Fibroblast of skin of scalp (primary cell): ENCODE data around the gene GMDS.

Source experiments
- DNase-seq: peaks from one replicate; pipeline ENCODE4 v3.0.0-alpha.2; 2013

Gene GMDS

GRCh38 chr6:1795910-1796309 lies 449.5 kb downstream of the GMDS start:
- DNase-seq: no peak

- no peak for DNase-seq
These were observed 452.4 kb downstream of the GMDS start for GRCh38 chr6:1792989-1793388.

GRCh38 chr6:1790684-1791083 lies 454.7 kb downstream of the GMDS start:
- no peak for DNase-seq

- DNase-seq: peak; percentile 23
These were observed 456.3 kb downstream of the GMDS start for GRCh38 chr6:1789092-1789491.

- peak; percentile 34 for DNase-seq
These were observed 457.5 kb downstream of the GMDS start for GRCh38 chr6:1787894-1788293.

GRCh38 chr6:1786455-1787453 lies 458.7 kb downstream of the GMDS start:
- DNase-seq: no peak

GRCh38 chr6:1784422-1784884 lies 461.0 kb downstream of the GMDS start:
- no peak for DNase-seq

- DNase-seq: no peak
These were observed 463.6 kb downstream of the GMDS start for GRCh38 chr6:1781817-1782184.

- DNase-seq: peak; percentile 47
These were observed 464.1 kb downstream of the GMDS start for GRCh38 chr6:1781152-1781816.

- DNase-seq: no peak
These were observed 465.0 kb downstream of the GMDS start for GRCh38 chr6:1780251-1780867.

- DNase-seq: no peak
These were observed 466.6 kb downstream of the GMDS start for GRCh38 chr6:1778686-1779235.

GRCh38 chr6:1777921-1778685 lies 467.3 kb downstream of the GMDS start:
- no peak for DNase-seq

GRCh38 chr6:1775441-1775840 lies 470.0 kb downstream of the GMDS start:
- DNase-seq: no peak

- peak; percentile 35 for DNase-seq
These were observed 471.0 kb downstream of the GMDS start for GRCh38 chr6:1774226-1774915.

- no peak for DNase-seq
These were observed 471.7 kb downstream of the GMDS start for GRCh38 chr6:1773700-1774099.

GRCh38 chr6:1770968-1771723 lies 474.3 kb downstream of the GMDS start:
- DNase-seq: peak; percentile 38

- DNase-seq: peak; percentile 32
These were observed 475.0 kb downstream of the GMDS start for GRCh38 chr6:1770435-1770843.

- peak; percentile 86 for DNase-seq
These were observed 477.7 kb downstream of the GMDS start for GRCh38 chr6:1767481-1768246.

- DNase-seq: no peak
These were observed 478.8 kb downstream of the GMDS start for GRCh38 chr6:1766654-1767053.
